ENCODE data around the gene RAD18. TPM values are rescaled to one million over a fixed set of nuclear protein-coding genes. Genes with fewer than 3 reads are reported as not detected.
A peak's percentile ranks its signal among the peaks of the same experiment; 100 is the strongest.

RAD18 gene
- total RNA-seq, 8 experiments from 2014 or later, result 3.7 to 21.6 (median 7.0) TPM

DNA sequence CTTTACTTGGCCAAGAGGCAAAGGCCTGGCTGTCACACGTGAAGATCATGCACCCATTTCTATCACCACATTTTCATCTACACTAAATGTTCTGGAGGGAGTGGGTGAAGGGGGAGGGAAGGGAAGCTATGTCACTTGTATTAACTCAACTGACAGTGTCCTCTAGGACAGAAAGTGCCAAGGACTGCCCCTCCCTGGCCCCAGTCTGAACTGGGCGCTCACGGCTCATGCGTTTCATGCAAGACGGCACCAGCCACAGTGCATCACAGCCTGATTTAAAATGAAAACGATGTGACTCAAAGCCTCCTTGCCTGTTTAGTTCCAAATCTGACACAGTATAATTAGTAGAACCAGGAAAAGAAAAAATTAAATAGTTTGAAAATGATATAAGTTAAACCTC, 20.8 kb upstream of the RAD18 start:
- 92 to 95% (median 93%) methylated on average over 2 to 6 of the region's 6 CpGs; no CpG with 5 or more reads in 6 of the 10 experiments for WGBS, 10 experiments
- no peak for ATAC-seq (replicated peaks in 6 of 8)
- in situ Hi-C loops (cut with MboI; ENCODE audit: low pct_unique_long_range_greater_than_20kb in 2 of 9, low sequenced_read_pairs in 9 of 9, unreplicated experiment in 9 of 9), result loop anchor here in 6 of 9 experiments (5.0 to 25.0 kb wide), 5 partner anchors 81 to 328 kb away; no protein-coding TSS in a partner anchor
- H3K27ac ChIP-seq, result no peak overlapping the region
- no peak overlapping the region for H3K4me3 ChIP-seq
- H3K4me1 ChIP-seq (replicated peaks in 1 of 2), result peaks cover 7 to 20% of the 10 kb centered on the region in 2 donors

DNA sequence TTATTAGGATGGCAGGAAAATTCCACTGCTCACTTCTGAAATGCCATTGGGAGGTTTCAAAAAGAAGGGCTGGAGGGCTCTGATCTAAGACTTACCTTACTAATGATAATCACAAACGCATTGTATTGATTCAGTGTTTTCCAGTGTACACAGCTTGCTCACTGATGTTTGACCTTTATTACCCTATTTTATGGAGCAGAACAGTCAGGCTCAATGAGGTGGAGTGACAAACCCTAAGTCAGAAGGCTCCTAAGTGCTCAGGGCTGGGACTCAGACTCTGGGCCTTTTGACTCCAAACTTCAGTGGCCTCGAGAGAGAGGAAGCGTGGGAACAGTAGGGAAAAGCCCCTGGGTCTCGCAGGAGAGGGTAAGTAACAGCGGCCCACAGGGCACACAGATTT, 20.3 kb upstream of the RAD18 start:
- no peak overlapping the region for H3K4me3 ChIP-seq
- in situ Hi-C loops (cut with MboI; ENCODE audit: low pct_unique_long_range_greater_than_20kb in 2 of 9, low sequenced_read_pairs in 9 of 9, unreplicated experiment in 9 of 9), result loop anchor here in 6 of 9 experiments (5.0 to 25.0 kb wide), 5 partner anchors 81 to 329 kb away; no protein-coding TSS in a partner anchor
- no peak for ATAC-seq (replicated peaks in 6 of 8)
- peaks cover 3 to 17% of the 10 kb centered on the region in 2 donors for H3K4me1 ChIP-seq (replicated peaks in 1 of 2)
- 78 to 100% (median 85%) methylated on average over 1 to 5 of the region's 5 CpGs; no CpG with 5 or more reads in 4 of the 10 experiments for WGBS, 10 experiments
- no peak overlapping the region for H3K27ac ChIP-seq

DNA sequence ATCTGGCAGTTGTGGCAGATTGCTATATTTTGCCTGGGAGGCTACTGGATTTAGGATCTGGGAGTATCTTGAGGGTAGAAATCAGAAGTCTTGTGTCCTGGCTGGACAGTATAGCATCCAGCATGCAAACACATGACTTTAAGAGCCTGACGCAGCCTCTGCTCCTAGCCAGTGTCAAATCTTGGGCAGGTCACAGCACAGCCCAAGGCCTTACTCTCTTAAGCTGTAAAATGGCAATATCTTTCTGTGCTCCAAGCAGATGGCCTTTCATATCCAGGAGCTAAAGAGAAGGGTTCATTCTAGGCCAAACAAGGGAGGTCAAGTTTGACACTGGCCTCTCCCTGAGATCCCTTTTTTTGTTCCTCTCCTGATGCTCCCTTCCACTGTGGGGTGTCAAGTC, 19.8 kb upstream of the RAD18 start:
- no peak for ATAC-seq (replicated peaks in 6 of 8)
- H3K4me1 ChIP-seq (replicated peaks in 1 of 2), result peaks cover under 1 to 11% of the 10 kb centered on the region in 2 donors
- in situ Hi-C loops (cut with MboI; ENCODE audit: low pct_unique_long_range_greater_than_20kb in 2 of 9, low sequenced_read_pairs in 9 of 9, unreplicated experiment in 9 of 9), result loop anchor here in 6 of 9 experiments (5.0 to 25.0 kb wide), 5 partner anchors 82 to 329 kb away; no protein-coding TSS in a partner anchor
- H3K4me3 ChIP-seq, result no peak overlapping the region
- H3K27ac ChIP-seq, result no peak overlapping the region
- 67 to 100% methylated on average over 1 of the region's 1 CpG; no CpG with 5 or more reads in 8 of the 10 experiments for WGBS, 10 experiments

DNA sequence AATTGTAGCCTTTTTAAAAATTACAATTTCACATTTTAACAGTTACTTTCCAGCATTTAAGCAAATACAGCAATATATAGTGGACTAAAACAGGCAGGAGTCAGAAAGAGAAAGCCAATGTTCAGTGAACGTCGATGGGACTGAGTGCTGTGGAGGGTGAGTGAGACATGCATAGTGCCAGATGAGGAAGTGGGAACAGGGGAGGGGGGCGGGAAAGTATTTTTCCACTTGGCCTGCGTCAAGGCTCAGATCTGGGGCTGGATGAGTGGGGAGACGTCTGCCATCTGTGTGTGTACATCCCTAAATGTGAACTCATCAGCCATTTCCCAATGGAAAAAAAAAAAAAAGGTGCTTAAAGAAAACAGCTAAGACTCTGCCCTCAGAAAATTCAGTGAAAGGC, 19.2 kb upstream of the RAD18 start:
- no peak overlapping the region for H3K27ac ChIP-seq
- peaks cover 0 to 10% of the 10 kb centered on the region in 2 donors for H3K4me1 ChIP-seq (replicated peaks in 1 of 2)
- no peak for ATAC-seq (replicated peaks in 6 of 8)
- in situ Hi-C loops (cut with MboI; ENCODE audit: low pct_unique_long_range_greater_than_20kb in 2 of 9, low sequenced_read_pairs in 9 of 9, unreplicated experiment in 9 of 9), result loop anchor here in 6 of 9 experiments (5.0 to 25.0 kb wide), 5 partner anchors 82 to 330 kb away; no protein-coding TSS in a partner anchor
- no peak overlapping the region for H3K4me3 ChIP-seq
- 0 to 88% (median 61%) methylated on average over 1 to 5 of the region's 5 CpGs for WGBS, 10 experiments

DNA sequence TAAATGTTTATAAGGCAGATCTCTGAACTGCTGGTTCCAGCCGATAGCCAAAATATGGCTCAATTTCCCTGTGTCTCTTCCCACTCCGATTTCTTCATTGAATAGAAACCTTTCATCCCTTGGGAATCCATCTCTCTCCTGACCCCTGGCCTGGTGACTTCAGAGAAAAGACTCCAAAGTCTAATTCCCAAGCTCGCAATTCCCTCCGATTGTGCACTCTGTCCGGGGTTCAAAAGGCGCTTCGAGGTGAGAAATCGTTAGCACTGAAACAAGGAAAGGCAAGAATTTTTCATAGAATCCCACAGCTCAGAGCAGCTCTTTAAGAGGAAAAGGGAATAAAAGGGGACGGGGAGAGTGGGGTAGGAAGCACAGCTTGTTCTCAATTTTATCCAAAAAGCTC, 18.4 kb upstream of the RAD18 start:
- Histone ChIP-seq H3K4me3 (no peak overlapping the region), H3K27ac (no peak overlapping the region), H3K4me1 (replicated peaks in 1 of 2) (peaks cover 0 to 10% of the 10 kb centered on the region in 2 donors)
- in situ Hi-C loops (cut with MboI; ENCODE audit: low pct_unique_long_range_greater_than_20kb in 2 of 9, low sequenced_read_pairs in 9 of 9, unreplicated experiment in 9 of 9), result loop anchor here in 6 of 9 experiments (5.0 to 25.0 kb wide), 5 partner anchors 83 to 331 kb away; no protein-coding TSS in a partner anchor
- no peak for ATAC-seq (replicated peaks in 6 of 8)
- 57 to 100% (median 90%) methylated on average over 1 to 9 of the region's 9 CpGs for WGBS, 10 experiments

DNA sequence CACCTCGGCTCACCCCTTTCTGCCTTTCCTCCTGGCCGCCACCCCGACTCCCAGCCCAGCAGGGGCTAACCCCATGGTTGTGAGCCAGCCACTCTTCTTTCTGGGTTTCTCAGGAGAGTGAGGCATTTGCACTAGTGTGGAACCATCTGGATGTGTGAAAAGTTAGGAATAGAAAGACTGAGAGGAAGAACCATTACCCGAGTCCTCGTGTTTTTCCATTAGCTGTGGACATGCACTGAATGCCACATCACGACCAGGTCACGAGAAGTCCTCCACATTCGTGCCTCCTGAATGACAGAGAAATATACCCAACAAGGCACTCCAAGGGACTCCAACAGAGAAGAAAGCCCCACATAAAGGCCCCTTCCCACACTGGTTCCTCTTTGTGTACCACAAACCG, 18.0 kb upstream of the RAD18 start:
- Histone ChIP-seq H3K4me1 (replicated peaks in 1 of 2) (peaks cover 0 to 10% of the 10 kb centered on the region in 2 donors), H3K27ac (no peak overlapping the region), H3K4me3 (no peak overlapping the region)
- 67 to 100% (median 96%) methylated on average over 1 to 5 of the region's 9 CpGs; no CpG with 5 or more reads in 1 of the 10 experiments for WGBS, 10 experiments
- in situ Hi-C loops (cut with MboI; ENCODE audit: low pct_unique_long_range_greater_than_20kb in 2 of 9, low sequenced_read_pairs in 9 of 9, unreplicated experiment in 9 of 9), result loop anchor here in 6 of 9 experiments (5.0 to 25.0 kb wide), 5 partner anchors 84 to 331 kb away; no protein-coding TSS in a partner anchor
- no peak for ATAC-seq (replicated peaks in 6 of 8)

DNA sequence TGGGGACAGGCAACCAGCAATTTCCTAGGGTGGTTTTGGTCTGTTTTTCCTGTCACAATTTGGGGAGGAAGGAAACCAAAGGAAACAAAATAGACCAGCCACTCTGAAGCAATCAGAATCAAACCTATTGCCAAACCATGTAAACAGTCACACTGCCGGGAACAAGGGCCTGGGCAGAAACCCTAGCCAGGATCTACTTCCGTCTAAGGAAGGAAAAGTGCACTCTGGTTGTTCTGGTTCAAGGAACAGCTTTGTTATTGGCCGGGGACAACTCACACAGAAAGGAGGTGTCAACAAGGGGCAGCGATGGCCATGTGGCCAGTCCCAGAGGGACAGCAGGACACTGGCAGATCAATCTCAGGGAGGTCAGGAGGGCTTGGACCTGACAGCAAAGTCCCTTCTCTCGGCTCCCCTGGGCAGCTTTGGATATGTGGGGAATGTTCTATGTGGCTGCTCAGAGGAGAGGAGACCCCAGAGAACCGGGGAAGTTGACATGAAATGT, 17.5 kb upstream of the RAD18 start:
- peak in 1 of 8 experiments; percentile 28 for ATAC-seq (replicated peaks in 6 of 8)
- Histone ChIP-seq H3K27ac (peak overlapping the region in 1 of 2 donors; percentile 3), H3K4me1 (replicated peaks in 1 of 2) (peaks cover 0 to 10% of the 10 kb centered on the region in 2 donors), H3K4me3 (no peak overlapping the region)
- 0 to 100% (median 62%) methylated on average over 1 to 5 of the region's 6 CpGs for WGBS, 10 experiments
- in situ Hi-C loops (cut with MboI; ENCODE audit: low pct_unique_long_range_greater_than_20kb in 2 of 9, low sequenced_read_pairs in 9 of 9, unreplicated experiment in 9 of 9), result loop anchor here in 6 of 9 experiments (5.0 to 25.0 kb wide), 5 partner anchors 84 to 331 kb away; no protein-coding TSS in a partner anchor

DNA sequence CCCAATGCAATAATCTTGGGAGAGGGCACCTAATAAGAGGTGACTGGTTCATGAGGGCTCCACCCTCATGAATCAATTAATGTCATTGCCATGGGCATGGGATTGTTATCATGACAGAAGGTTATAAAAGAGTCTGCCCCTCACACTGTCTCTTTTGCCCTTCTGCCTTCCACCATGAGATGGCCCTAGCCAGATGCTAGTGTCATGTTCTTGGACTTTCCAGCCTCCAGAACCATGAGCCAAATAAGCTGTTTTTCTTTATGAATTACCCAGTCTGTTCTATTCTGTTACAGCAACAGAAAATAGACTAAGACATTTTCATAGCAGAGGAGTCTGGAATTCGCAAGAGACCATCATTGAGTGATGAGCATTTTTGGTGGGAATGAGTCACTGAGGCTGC, 16.0 kb upstream of the RAD18 start:
- Histone ChIP-seq H3K4me1 (replicated peaks in 1 of 2) (peaks cover 0 to 17% of the 10 kb centered on the region in 2 donors), H3K27ac (no peak overlapping the region), H3K4me3 (no peak overlapping the region)
- in situ Hi-C loops (cut with MboI; ENCODE audit: low pct_unique_long_range_greater_than_20kb in 2 of 9, low sequenced_read_pairs in 9 of 9, unreplicated experiment in 9 of 9), result loop anchor here in 7 of 9 experiments (10.0 to 25.0 kb wide), 4 partner anchors 308 to 333 kb away; no protein-coding TSS in a partner anchor
- WGBS, 10 experiments, result 67 to 100% (median 92%) methylated on average over 1 of the region's 1 CpG; no CpG with 5 or more reads in 6 of the 10 experiments
- no peak for ATAC-seq (replicated peaks in 6 of 8)

DNA sequence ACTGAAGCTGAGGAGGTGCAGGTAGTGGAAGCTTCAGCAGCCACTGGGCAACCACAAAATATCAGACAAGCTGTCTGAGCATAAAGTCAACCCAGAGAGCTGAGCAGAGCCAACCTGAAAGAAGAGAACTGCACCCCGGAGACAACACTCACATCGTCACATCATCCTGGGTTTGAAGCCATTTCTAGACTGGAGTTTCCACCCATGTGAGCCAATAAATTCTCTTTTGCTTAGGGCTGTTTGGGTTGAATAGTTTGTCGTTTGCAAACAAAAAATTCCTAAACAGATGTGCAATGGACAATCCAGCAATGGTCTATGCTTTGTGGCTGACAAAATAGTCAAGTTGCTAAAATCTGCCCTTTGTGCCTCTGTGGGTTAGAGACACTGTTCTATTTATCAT, 15.3 kb upstream of the RAD18 start:
- WGBS, 10 experiments, result 0 to 96% (median 83%) methylated on average over 1 to 3 of the region's 3 CpGs; no CpG with 5 or more reads in 3 of the 10 experiments

DNA sequence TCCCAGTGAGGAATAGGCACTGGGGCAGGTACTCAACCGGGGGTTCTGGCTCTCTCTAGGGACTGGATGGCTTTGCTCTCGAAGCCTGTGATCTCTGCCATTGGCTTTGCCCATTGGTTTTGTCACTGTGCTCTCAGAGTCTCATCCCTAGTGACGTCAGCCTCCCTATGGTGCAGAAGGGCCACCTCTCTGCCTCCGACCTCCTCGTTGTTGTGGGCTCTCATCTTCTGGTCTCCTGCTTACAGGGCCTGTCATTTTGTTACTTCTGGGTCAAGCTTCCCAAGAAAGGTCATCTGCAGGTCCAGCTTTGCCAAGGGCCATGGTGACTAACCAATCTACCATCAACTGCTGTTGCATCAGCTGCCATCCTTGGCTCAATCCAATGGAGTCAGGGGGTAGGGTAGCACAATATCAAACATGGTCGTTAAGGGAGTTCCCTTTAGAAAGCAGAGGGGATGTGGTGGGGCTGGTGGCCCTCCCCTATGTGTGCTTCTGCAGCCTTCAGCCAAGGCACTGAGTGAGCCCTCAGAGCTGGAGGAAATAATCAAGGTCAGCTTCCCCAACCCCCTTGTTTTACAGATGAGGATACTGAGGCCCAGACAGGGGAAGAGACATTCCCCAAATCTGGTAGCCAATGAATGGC, 13.4 kb upstream of the RAD18 start:
- in situ Hi-C loops (cut with MboI; ENCODE audit: low pct_unique_long_range_greater_than_20kb in 2 of 9, low sequenced_read_pairs in 9 of 9, unreplicated experiment in 9 of 9), result loop anchor here in 7 of 9 experiments (10.0 to 25.0 kb wide), 4 partner anchors 311 to 336 kb away; no protein-coding TSS in a partner anchor
- H3K27ac ChIP-seq, result no peak overlapping the region
- peaks cover 0 to 15% of the 10 kb centered on the region in 2 donors for H3K4me1 ChIP-seq (replicated peaks in 1 of 2)
- no peak overlapping the region for H3K4me3 ChIP-seq
- WGBS, 10 experiments, result 13 to 100% (median 73%) methylated on average over 1 to 6 of the region's 6 CpGs; no CpG with 5 or more reads in 3 of the 10 experiments
- ATAC-seq (replicated peaks in 6 of 8), result no peak

More for the DNA sequence above, 15.3 kb upstream of the RAD18 start:
- Histone ChIP-seq H3K27ac (no peak overlapping the region), H3K4me1 (replicated peaks in 1 of 2) (peaks cover 0 to 17% of the 10 kb centered on the region in 2 donors), H3K4me3 (no peak overlapping the region)
- no peak for ATAC-seq (replicated peaks in 6 of 8)
- in situ Hi-C loops (cut with MboI; ENCODE audit: low pct_unique_long_range_greater_than_20kb in 2 of 9, low sequenced_read_pairs in 9 of 9, unreplicated experiment in 9 of 9), result loop anchor here in 7 of 9 experiments (10.0 to 25.0 kb wide), 4 partner anchors 309 to 334 kb away; no protein-coding TSS in a partner anchor

DNA sequence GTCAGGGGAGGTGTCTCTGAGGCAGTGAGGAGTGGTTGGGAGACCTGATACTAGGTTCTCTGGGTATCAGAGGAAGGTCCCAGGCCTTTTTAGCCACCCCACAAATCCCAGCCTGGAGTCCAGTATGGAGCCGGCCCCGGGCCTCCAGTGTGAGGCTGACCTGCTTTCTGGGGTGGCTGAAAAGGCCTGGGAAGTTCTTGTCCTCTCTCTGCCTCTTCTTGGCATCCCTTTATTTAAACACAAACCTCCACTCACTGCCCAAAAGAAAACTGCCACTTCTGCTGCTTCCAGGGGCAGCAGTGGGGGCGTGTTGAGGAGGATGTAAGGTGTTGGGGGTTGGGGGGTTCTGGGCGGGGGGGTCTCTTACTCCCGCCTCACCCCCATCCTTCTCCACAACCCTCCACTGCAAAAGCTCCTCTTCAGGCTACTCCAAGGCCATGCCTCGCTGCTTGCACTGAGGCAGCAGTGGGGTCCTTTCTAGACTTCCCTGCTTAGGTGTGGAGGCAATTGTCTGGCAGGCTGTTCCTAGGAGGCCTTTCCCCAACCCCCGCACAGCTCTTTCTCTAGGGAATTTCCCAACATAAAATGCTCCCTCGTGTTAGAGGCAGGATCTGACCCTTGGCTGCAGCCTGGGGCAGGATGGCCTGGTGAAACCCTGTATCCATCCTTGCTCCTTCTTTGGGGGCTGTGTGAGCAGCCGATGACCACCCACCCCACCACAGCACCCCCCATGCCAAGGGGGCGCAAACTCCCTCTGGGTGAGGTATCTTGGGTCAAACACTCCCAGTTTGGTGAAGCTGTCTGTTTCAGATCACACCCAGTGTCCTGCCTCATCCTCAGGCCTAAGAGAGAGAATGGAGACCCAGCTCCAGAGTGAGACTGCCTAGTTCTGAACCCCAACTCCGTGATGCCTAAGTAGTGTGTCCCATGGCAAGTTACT, 12.1 kb upstream of the RAD18 start:
- Histone ChIP-seq H3K4me3 (no peak overlapping the region), H3K27ac (no peak overlapping the region), H3K4me1 (replicated peaks in 1 of 2) (peaks cover 2 to 9% of the 10 kb centered on the region in 2 donors)
- 48 to 80% (median 73%) methylated on average over 1 to 5 of the region's 11 CpGs; no CpG with 5 or more reads in 4 of the 10 experiments for WGBS, 10 experiments
- peak in 4 of 8 experiments; percentile 10 to 19 (median 11) for ATAC-seq (replicated peaks in 6 of 8)
- in situ Hi-C loops (cut with MboI; ENCODE audit: low pct_unique_long_range_greater_than_20kb in 2 of 9, low sequenced_read_pairs in 9 of 9, unreplicated experiment in 9 of 9), result loop anchor here in 7 of 9 experiments (10.0 to 25.0 kb wide), 4 partner anchors 312 to 337 kb away; no protein-coding TSS in a partner anchor

DNA sequence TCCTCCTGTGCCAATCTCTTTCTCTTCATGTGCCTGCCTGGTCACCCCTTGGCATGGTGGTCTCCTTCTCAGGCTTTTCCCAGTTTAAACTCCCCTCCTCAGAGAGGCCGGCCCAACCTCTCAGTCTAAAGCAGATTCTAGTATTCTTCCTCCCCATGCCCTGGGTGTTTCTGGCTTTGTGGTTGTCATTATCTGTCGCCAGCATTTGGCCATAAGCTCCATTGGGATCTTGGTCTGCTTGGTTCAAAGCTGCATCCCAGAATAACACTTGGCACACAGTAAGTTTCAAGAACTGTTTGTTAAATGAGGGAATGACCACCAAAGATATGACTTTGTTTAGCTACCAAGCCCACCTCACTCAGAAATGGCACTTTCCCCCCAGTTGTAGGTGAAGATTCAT, 11.2 kb upstream of the RAD18 start:
- Histone ChIP-seq H3K4me3 (no peak overlapping the region), H3K4me1 (replicated peaks in 1 of 2) (peaks cover 2 to 9% of the 10 kb centered on the region in 2 donors), H3K27ac (no peak overlapping the region)
- no peak for ATAC-seq (replicated peaks in 6 of 8)
- WGBS, 10 experiments, result 25 to 100% (median 80%) methylated on average over 1 to 2 of the region's 2 CpGs; no CpG with 5 or more reads in 3 of the 10 experiments
- in situ Hi-C loops (cut with MboI; ENCODE audit: low pct_unique_long_range_greater_than_20kb in 2 of 9, low sequenced_read_pairs in 9 of 9, unreplicated experiment in 9 of 9), result loop anchor here in 4 of 9 experiments (5.0 to 25.0 kb wide), 4 partner anchors 312 to 330 kb away; no protein-coding TSS in a partner anchor
